Panc1 (cell line): ENCODE measurements around the gene SLCO4A1. TPM values are rescaled to one million over a fixed set of nuclear protein-coding genes. Genes with fewer than 3 reads are reported as not detected.

Source experiments
- ATAC-seq: fragments of 200-7000 bp; cut with Tn5 transposase; 2 replicates; pipeline ENCODE4 v1.9.1; 2020; ENCODE audit warnings: mild to moderate bottlenecking, moderate library complexity
- BruUV-seq: library from RNA; stranded (reverse); fragments of 400-500 nt; replicated peaks from 2 replicates; lab custom pipeline; 2021; lab: Mats Ljungman, UMichigan
- CTCF ChIA-PET: fragments of 300-600 bp; sonication (Branson Sonifier 250); formaldehyde crosslinking; loops from one replicate; lab custom pipeline; 2022; ENCODE audit warnings: antibody characterized with exemption; lab: Charles Lee
- POLR2A ChIA-PET: fragments of 300-600 bp; sonication (Branson Sonifier 250); formaldehyde crosslinking; loops from one replicate; lab custom pipeline; 2022; ENCODE audit warnings: antibody characterized with exemption; lab: Charles Lee
- DNase-seq: peaks from one replicate; pipeline ENCODE4 v3.0.0-alpha.2; 2010; ENCODE audit warnings: low read depth, low spot score
- H3K27ac ChIP-seq: 2 replicates; pipeline ENCODE4 v1.5.1; 2011; ENCODE audit warnings: mild to moderate bottlenecking, low read length, inconsistent platforms
- H3K27me3 ChIP-seq: fragments of 200-500 bp; sonication (Bioruptor generic); 2 replicates; pipeline ENCODE4 v1.6.0; 2014; ENCODE audit warnings: low read length, inconsistent platforms; ENCODE audit not compliant: control insufficient read depth, insufficient read depth
- H3K36me3 ChIP-seq: fragments of 200-500 bp; sonication (Bioruptor generic); 2 replicates; pipeline ENCODE4 v1.5.1; 2014; ENCODE audit warnings: inconsistent platforms, mild to moderate bottlenecking, low read length, moderate library complexity; ENCODE audit not compliant: control insufficient read depth, insufficient read depth
- H3K4me1 ChIP-seq: 2 replicates; pipeline ENCODE4 v1.5.1; 2011; ENCODE audit warnings: inconsistent platforms, mild to moderate bottlenecking, low read length, moderate library complexity; ENCODE audit not compliant: control insufficient read depth, insufficient read depth
- H3K4me3 ChIP-seq, 2 experiments: 2 replicates each; pipeline ENCODE4 v1.5.1; 2011 to 2012; ENCODE audit warnings: low read depth in 2 of 2, low read length in 2 of 2, mild to moderate bottlenecking in 2 of 2, inconsistent platforms in 1 of 2, moderate library complexity in 1 of 2
- H3K9me3 ChIP-seq: fragments of 200-500 bp; sonication (Bioruptor generic); 2 replicates; pipeline ENCODE4 v1.5.1; 2014; ENCODE audit warnings: low read depth, mild to moderate bottlenecking, inconsistent platforms, low read length, moderate library complexity; ENCODE audit not compliant: control insufficient read depth, insufficient read depth
- POLR2AphosphoS5 ChIP-seq: IDR thresholded peaks from 2 replicates; pipeline ENCODE4 v1.6.1; 2012; ENCODE audit warnings: mild to moderate bottlenecking, low read depth, low read length, moderate library complexity
- SIN3A ChIP-seq: IDR thresholded peaks from 2 replicates; pipeline ENCODE4 v1.6.1; 2012; ENCODE audit warnings: low read depth, mild to moderate bottlenecking, low read length, moderate library complexity, borderline replicate concordance; ENCODE audit not compliant: insufficient read depth
- TCF7L2 ChIP-seq: IDR thresholded peaks from 2 replicates; pipeline ENCODE4 v1.6.1; 2011; ENCODE audit warnings: mild to moderate bottlenecking, low read depth, low read length, inconsistent platforms
- in situ Hi-C: cut with HindIII; loops from 2 replicates; pipeline ENCODE4 v1.10.0; 2016; ENCODE audit warnings: low sequenced_read_pairs, low pct_unique_long_range_greater_than_20kb
- intact Hi-C: fragments of 100-400 bp; cut with micrococcal nuclease; formaldehyde crosslinking; loops from one replicate; pipeline ENCODE4 v1.10.0; 2022; ENCODE audit not compliant: unreplicated experiment
- total RNA-seq: library from RNA; stranded (reverse); gene quantifications from one replicate; pipeline ENCODE4 v1.2.1, GENCODE V29; 2021; ENCODE audit not compliant: unreplicated experiment
- TF ChIP-seq, protein P1 (sequence below), 2 experiments: IDR thresholded peaks; 2 replicates each; pipeline ENCODE4 v1.6.1; 2011 to 2012; ENCODE audit warnings: low read depth in 2 of 2, control low read depth in 1 of 2, low read length in 1 of 2, mild to moderate bottlenecking in 1 of 2, moderate library complexity in 1 of 2; ENCODE audit not compliant: insufficient read depth in 1 of 2
- TF ChIP-seq, protein P2 (sequence below): fragments of 450-650 bp; IDR thresholded peaks from 2 replicates; pipeline ENCODE4 v1.5.1; 2017; ENCODE audit warnings: mild to moderate bottlenecking

Gene SLCO4A1
- total RNA-seq, 1 experiment from 2014 or later, result 167 TPM

DNA sequence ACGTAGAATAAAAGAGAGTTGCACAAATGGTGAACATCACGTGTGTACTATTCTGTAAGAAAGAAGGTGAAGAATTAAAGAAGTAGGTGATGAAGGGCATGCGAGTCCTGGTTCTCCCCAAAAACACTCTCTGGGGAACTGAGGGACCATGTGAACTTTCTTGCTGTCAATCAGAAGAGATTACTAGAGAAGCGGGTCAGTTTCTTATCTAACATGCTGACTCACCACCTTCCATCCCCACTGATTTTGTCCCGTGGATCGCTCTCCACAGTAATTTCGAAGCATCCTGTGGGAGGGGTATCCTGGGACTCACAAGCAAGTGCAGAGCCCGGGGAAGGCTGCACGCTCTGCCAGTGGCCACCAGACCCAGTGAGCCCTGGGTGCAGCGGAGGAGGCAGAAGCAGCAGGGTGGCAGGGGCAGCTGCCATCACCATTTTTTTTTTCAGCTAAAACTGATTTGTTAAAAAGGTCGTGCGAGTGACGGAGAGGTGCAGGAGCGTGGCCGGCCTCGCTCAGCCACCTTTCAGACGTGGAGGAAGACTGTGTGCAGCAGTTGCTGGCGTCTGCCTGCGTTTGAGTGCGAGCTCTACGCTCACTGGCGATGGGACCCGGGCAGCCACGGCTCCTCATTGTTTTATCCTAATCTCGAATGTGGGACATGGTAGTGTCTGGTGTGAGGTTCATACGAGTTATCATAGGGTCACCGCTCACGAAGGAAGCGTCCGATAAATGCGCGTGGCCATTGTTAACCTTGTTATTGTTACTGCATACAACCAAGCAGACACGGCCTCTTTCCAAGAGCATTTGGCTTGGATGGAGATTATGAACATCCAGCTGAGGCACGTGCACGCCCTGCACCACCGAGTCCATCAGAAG lies 28.0 kb upstream of the SLCO4A1 start:
- H3K4me3 ChIP-seq, result no peak overlapping the region
- no peak for TF ChIP-seq SIN3A
- no peak for TF ChIP-seq POLR2AphosphoS5
- TF ChIP-seq TCF7L2, result no peak
- TF ChIP-seq, protein P1, sequence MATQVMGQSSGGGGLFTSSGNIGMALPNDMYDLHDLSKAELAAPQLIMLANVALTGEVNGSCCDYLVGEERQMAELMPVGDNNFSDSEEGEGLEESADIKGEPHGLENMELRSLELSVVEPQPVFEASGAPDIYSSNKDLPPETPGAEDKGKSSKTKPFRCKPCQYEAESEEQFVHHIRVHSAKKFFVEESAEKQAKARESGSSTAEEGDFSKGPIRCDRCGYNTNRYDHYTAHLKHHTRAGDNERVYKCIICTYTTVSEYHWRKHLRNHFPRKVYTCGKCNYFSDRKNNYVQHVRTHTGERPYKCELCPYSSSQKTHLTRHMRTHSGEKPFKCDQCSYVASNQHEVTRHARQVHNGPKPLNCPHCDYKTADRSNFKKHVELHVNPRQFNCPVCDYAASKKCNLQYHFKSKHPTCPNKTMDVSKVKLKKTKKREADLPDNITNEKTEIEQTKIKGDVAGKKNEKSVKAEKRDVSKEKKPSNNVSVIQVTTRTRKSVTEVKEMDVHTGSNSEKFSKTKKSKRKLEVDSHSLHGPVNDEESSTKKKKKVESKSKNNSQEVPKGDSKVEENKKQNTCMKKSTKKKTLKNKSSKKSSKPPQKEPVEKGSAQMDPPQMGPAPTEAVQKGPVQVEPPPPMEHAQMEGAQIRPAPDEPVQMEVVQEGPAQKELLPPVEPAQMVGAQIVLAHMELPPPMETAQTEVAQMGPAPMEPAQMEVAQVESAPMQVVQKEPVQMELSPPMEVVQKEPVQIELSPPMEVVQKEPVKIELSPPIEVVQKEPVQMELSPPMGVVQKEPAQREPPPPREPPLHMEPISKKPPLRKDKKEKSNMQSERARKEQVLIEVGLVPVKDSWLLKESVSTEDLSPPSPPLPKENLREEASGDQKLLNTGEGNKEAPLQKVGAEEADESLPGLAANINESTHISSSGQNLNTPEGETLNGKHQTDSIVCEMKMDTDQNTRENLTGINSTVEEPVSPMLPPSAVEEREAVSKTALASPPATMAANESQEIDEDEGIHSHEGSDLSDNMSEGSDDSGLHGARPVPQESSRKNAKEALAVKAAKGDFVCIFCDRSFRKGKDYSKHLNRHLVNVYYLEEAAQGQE (IDR thresholded peaks at IDR 0.05; ENCODE audit: insufficient read depth in 1 of 2, low read depth in 2 of 2, low read length in 1 of 2), result no peak
- TF ChIP-seq, protein P2, sequence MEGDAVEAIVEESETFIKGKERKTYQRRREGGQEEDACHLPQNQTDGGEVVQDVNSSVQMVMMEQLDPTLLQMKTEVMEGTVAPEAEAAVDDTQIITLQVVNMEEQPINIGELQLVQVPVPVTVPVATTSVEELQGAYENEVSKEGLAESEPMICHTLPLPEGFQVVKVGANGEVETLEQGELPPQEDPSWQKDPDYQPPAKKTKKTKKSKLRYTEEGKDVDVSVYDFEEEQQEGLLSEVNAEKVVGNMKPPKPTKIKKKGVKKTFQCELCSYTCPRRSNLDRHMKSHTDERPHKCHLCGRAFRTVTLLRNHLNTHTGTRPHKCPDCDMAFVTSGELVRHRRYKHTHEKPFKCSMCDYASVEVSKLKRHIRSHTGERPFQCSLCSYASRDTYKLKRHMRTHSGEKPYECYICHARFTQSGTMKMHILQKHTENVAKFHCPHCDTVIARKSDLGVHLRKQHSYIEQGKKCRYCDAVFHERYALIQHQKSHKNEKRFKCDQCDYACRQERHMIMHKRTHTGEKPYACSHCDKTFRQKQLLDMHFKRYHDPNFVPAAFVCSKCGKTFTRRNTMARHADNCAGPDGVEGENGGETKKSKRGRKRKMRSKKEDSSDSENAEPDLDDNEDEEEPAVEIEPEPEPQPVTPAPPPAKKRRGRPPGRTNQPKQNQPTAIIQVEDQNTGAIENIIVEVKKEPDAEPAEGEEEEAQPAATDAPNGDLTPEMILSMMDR, result no peak
- intact Hi-C loops (no loop called here), in situ Hi-C loops (no loop called here)
- peak overlapping the region; percentile 99 for H3K27ac ChIP-seq
- CTCF ChIA-PET, result no interaction called here
- peaks cover 36% of the 10 kb centered on the region for H3K4me1 ChIP-seq
- DNase-seq (no peak), ATAC-seq (no peak)
- H3K36me3 ChIP-seq, result no peaks in the 10 kb centered on the region
- no TSS peak for BruUV-seq
- POLR2A ChIA-PET, result no interaction called here
- H3K27me3 ChIP-seq, result no peaks in the 10 kb centered on the region
- H3K9me3 ChIP-seq, result no peaks in the 10 kb centered on the region

DNA sequence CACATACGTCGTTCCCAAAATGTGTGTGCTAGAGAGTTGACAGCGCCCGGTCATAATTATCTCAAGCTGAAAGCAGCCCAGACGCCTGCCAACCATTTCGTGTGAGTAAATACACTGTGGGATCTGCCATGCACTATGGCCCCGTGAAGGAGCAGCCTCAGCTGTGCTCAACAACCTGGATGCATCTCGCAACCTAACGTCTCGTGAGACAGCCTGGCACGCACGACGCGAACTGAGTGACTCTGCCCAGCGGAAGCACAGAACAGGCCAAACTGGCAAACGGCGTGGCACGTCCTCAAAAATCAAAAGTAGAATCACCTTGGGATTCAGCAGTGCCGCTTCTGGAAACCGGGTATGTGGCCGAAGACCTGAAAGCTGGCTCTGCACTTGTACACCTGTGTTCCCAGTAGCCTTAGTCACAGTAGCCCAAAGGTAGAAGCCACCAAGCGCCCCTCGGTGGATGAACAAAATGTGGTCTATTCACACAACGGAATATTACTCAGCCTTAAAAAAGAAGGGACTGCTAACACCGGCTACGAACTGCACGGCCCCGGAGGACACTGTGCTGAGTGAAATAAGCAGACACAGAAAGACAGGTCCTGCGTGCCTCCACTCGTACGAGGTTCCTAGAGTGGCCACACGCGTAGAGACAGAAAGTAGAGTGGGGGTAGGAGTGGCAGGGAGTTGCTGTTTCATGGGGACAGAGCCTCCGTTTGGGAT lies 27.2 kb upstream of the SLCO4A1 start:
- in situ Hi-C loops (no loop called here), intact Hi-C loops (loop anchor here (5.0 kb wide), 1 partner anchor 113 kb away; no protein-coding TSS in a partner anchor)
- ATAC-seq, result no peak
- Histone ChIP-seq H3K27me3 (no peaks in the 10 kb centered on the region), H3K36me3 (no peaks in the 10 kb centered on the region), H3K4me3 (no peak overlapping the region), H3K4me1 (peaks cover 39% of the 10 kb centered on the region), H3K9me3 (no peaks in the 10 kb centered on the region), H3K27ac (peak overlapping the region; percentile 99)
- ChIA-PET CTCF (no interaction called here), POLR2A (no interaction called here)
- no TSS peak for BruUV-seq
- DNase-seq, result no peak
- TF ChIP-seq, protein P2, result no peak
- TF ChIP-seq, protein P1 (IDR thresholded peaks at IDR 0.05; ENCODE audit: insufficient read depth in 1 of 2, low read depth in 2 of 2, low read length in 1 of 2), result no peak
- TF ChIP-seq SIN3A, result no peak
- TF ChIP-seq POLR2AphosphoS5, result no peak
- TF ChIP-seq TCF7L2, result no peak
